Stimulated activated CD4-positive, alpha-beta T cell treated with anti-CD3 and anti-CD28 coated beads, TNF-alpha, amount 100 ng/mL, for 4 hours (primary cell): ENCODE measurements around the gene NLRC4.
"Not testable (repeated sequence)": the region's sequence is repeated elsewhere in the genome, so short reads cannot be mapped to it uniquely, and the experiment has no call there.

Experiments
- DNase-seq, 3 experiments: peaks; one replicate each; pipeline ENCODE4 v3.0.0-alpha.2; 2020; ENCODE audit warnings: low read depth in 3 of 3

NLRC4 gene, protein sequence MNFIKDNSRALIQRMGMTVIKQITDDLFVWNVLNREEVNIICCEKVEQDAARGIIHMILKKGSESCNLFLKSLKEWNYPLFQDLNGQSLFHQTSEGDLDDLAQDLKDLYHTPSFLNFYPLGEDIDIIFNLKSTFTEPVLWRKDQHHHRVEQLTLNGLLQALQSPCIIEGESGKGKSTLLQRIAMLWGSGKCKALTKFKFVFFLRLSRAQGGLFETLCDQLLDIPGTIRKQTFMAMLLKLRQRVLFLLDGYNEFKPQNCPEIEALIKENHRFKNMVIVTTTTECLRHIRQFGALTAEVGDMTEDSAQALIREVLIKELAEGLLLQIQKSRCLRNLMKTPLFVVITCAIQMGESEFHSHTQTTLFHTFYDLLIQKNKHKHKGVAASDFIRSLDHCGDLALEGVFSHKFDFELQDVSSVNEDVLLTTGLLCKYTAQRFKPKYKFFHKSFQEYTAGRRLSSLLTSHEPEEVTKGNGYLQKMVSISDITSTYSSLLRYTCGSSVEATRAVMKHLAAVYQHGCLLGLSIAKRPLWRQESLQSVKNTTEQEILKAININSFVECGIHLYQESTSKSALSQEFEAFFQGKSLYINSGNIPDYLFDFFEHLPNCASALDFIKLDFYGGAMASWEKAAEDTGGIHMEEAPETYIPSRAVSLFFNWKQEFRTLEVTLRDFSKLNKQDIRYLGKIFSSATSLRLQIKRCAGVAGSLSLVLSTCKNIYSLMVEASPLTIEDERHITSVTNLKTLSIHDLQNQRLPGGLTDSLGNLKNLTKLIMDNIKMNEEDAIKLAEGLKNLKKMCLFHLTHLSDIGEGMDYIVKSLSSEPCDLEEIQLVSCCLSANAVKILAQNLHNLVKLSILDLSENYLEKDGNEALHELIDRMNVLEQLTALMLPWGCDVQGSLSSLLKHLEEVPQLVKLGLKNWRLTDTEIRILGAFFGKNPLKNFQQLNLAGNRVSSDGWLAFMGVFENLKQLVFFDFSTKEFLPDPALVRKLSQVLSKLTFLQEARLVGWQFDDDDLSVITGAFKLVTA

GRCh38 chr2:32264422-32265105 lies at the start of gene NLRC4:
TSS of gene NLRC4 (minus strand) at chr2:32264886. CDS start at chr2:32256775, 8,111 bp downstream.
- DNase-seq = no peak

- DNase-seq = no peak
Measured at GRCh38 chr2:32310577-32310976, 45.9 kb upstream of the NLRC4 start.

- DNase-seq = not testable (repeated sequence)
Measured at GRCh38 chr2:32293966-32294562, 29.4 kb upstream of the NLRC4 start.

DNA sequence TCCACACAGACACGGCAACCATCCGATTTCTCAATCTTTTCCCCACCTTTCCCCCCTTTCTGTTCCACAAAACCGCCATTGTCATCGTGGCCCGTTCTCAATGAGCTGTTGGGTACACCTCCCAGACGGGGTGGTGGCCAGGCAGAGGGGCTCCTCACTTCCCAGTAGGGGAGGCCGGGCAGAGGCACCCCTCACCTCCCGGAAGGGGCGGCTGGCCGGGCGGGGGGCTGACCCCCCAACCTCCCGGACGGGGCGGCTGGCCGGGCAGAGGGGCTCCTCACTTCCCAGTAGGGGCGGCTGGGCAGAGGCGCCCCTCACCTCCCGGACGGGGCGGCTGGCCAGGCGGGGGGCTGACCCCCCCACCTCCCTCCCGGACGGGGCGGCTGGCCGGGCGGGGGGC lies 28.8 kb upstream of the NLRC4 start:
- not testable (repeated sequence) for DNase-seq

GRCh38 chr2:32291746-32292145 lies 27.1 kb upstream of the NLRC4 start:
- DNase-seq = no peak

DNA sequence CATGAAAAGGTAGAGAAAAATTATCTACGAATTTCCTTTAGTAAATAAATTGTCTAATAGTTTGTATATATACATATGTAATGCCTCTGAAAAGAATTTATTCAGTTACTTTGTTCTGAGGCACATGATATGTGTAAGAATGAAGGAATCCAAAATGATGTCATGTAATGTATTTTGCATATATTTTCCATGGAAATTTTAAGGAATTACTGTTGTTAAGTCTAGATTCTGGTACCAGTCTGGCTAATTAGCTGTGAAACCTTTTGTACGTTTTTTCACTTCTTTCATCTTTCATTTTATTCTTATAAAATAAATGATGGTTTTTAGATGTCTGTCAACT lies 25.3 kb upstream of the NLRC4 start:
- DNase-seq = no peak

DNA sequence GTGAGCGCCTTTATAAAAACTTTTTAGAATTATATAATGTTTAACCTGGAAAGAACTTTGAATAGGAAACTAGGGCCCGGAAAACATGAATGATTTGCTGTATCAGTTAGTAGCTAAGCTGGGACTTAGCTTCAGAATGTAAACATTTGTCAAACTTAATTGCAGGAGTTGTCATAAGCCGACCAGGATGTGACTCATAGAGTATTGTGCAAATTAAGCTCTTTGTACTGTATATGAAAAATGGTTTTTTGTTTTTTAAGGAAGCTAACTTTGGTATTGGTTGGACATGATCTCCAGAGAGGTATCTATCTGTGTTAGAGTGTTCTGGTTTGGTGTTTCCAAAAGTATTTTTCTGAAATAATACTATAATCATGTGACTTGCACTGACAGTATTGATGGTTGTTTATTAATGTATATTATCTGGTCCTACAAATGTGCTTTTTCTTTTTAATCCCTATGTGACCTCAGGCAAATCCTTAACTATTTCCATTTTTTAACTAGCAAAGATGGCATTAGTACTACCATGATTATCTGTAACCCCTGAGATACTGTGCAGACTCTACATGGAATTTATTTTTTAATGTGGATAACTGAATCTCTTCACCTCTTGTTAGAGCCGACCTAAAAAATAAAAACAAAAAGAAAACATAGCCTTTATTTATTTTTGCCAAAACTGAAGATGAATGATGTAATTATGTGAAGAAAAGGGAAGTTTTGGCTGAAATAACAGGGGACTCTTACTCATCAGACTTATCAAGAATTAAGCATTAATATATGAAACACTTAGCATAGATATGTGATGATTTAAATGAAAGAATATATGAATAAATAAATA lies 24.7 kb upstream of the NLRC4 start:
- no peak for DNase-seq

DNA sequence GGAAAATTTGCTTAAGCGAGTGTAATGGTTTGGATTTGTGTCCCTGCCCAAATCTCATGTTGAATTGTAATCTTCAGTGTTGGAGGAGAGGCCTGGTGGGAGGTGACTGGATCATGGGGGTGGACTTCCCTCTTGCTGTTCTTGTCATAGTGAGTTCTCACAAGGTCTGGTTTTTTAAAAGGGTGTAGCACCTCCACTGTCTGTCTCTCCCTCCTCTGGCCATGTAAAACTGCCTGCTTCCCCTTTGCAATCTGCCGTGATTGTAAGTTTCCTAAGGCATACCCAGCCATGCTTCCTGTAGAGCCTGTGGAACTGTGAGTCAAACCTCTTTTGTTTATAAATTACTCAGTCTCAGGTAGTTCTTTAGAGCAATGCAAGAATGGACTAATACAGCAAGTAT lies 19.6 kb upstream of the NLRC4 start:
- no peak for DNase-seq

DNA sequence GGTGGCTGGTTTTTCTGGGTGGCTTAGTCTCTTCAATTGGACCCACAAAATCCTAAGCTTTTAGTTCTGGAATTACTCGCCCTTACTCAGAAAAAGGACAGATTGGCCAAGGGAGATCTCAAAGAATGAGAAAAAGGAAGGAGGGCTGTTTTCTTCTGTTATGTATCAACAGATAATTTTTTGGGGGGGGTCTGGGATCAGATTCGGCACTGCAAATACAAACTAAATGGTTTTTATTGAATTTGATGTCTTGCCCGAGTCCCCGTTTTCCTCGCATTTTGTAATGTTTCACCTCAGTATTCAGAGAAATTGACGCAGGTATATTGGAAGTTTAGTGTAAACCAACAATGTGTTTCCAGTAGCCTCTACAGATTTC lies 13.8 kb upstream of the NLRC4 start:
- no peak for DNase-seq

- peak; percentile 78 to 81 (median 79) for DNase-seq
Measured at GRCh38 chr2:32277674-32278477, 13.2 kb upstream of the NLRC4 start, which contains the start of gene YIPF4. TSS of gene YIPF4 (plus strand) at chr2:32277904. CDS start at chr2:32278156, 252 bp downstream.

- no peak for DNase-seq
Measured at GRCh38 chr2:32277363-32277673, 12.6 kb upstream of the NLRC4 start.

DNA sequence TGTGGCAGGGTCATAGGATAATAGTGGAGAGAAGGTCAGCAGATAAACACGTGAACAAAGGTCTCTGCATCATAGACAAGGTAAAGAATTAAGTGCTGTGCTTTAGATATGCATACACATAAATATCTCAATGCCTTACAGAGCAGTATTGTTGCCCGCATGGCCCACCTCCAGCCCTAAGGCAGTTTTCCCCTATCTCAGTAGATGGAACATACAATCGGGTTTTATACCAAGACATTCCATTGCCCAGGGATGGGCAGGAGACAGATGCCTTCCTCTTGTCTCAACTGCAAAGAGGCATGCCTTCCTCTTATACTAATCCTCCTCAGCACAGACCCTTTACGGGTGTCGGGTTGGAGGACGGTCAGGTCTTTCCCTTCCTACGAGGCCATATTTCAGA lies 11.1 kb upstream of the NLRC4 start:
- DNase-seq = not testable (repeated sequence)

DNA sequence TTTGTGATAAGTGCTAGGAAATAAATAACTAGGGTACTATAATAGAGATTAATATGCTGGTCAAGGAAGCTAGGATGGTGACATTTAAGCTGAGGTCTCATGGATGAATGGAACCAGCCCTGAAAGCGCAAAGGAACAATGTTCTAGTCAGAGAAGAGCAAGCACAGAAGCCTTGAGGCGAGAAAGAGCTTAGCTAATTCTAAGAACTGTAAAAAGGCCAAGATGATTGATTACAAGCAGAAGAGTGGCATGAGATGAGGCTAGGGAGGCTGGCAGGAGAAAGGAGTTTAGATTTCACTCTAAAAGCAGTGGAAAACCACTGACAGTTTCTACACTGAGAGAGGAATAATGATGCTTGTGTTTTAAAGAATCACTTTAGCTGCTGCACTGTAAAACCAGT lies 9.6 kb upstream of the NLRC4 start:
- no peak for DNase-seq

- DNase-seq = no peak
Measured at GRCh38 chr2:32272279-32272678, 7.6 kb upstream of the NLRC4 start.

- no peak for DNase-seq
Measured at GRCh38 chr2:32271063-32271462, 6.4 kb upstream of the NLRC4 start.

GRCh38 chr2:32262105-32262504 lies 2.6 kb downstream of the NLRC4 start:
- no peak for DNase-seq

GRCh38 chr2:32260376-32260775 lies 4.3 kb downstream of the NLRC4 start:
- no peak for DNase-seq

DNA sequence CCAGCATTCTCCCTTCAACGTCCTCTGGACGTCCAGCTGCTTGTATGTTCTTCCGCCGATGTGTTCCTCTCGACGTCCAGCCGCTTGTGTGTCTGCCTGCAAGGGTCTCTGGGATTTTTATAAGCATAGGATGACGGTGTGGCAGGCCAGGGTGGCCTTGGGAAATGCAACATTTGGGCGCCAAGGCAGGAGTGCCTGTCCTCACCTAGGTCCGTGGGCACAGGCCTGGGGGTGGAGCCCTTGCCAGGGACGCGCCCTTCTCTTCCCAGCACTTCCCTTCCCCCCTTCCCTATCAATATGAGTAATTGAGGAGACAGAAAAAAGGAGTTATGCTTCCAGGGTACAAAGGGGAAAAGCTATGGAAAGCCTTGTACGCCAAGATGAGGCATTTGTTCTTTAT lies 6.4 kb downstream of the NLRC4 start:
- DNase-seq = no peak

- DNase-seq = no peak
Measured at GRCh38 chr2:32250290-32250689, 14.4 kb downstream of the NLRC4 start.

GRCh38 chr2:32249731-32250236 lies 14.9 kb downstream of the NLRC4 start:
- DNase-seq = no peak
